ENCODE measurements around the gene IL1RAPL2. TPM values are rescaled to one million over a fixed set of nuclear protein-coding genes. Genes with fewer than 3 reads are reported as not detected.
"Not testable (repeated sequence)": the region's sequence is repeated elsewhere in the genome, so short reads cannot be mapped to it uniquely, and the experiment has no call there.

Gene IL1RAPL2
- total RNA-seq, 1 donor = not detected

GRCh38 chrX:105653891-105654290 lies 1087.9 kb downstream of the IL1RAPL2 start:
- no peak overlapping the region for H3K27ac ChIP-seq (ENCODE audit: low read depth, low read length)
- no peak overlapping the region for H3K4me3 ChIP-seq (ENCODE audit: insufficient read depth, low read length)
- H3K36me3 ChIP-seq (ENCODE audit: insufficient read depth, low read length) = no peaks in the 10 kb centered on the region
- no peaks in the 10 kb centered on the region for H3K4me1 ChIP-seq (ENCODE audit: insufficient read depth, low read length)
- no peaks in the 10 kb centered on the region for H3K9me3 ChIP-seq (ENCODE audit: low read depth, low read length)
- no peaks in the 10 kb centered on the region for H3K79me2 ChIP-seq (ENCODE audit: insufficient read depth, low read length)
- TF ChIP-seq CTCF (IDR thresholded peaks at IDR 0.05; ENCODE audit: extremely low read depth, low read depth, low read length) = no peak
- peaks cover 14% of the 10 kb centered on the region for H3K27me3 ChIP-seq (ENCODE audit: insufficient read depth, low read length)
- H4K20me1 ChIP-seq (ENCODE audit: insufficient read depth, low read length) = no peaks in the 10 kb centered on the region
- H2AFZ ChIP-seq (ENCODE audit: low read length) = no peak overlapping the region
- no peak overlapping the region for H3K4me2 ChIP-seq (ENCODE audit: insufficient read depth, low read length)
- DNase-seq (ENCODE audit: insufficient read length, low spot score, missing footprints) = no peak

- H3K4me3 ChIP-seq (ENCODE audit: insufficient read depth, low read length) = no peak overlapping the region
- no peak for TF ChIP-seq CTCF (IDR thresholded peaks at IDR 0.05; ENCODE audit: extremely low read depth, low read depth, low read length)
- H3K79me2 ChIP-seq (ENCODE audit: insufficient read depth, low read length) = no peaks in the 10 kb centered on the region
- H2AFZ ChIP-seq (ENCODE audit: low read length) = no peak overlapping the region
- no peak overlapping the region for H3K27ac ChIP-seq (ENCODE audit: low read depth, low read length)
- H3K9me3 ChIP-seq (ENCODE audit: low read depth, low read length) = no peaks in the 10 kb centered on the region
- no peaks in the 10 kb centered on the region for H4K20me1 ChIP-seq (ENCODE audit: insufficient read depth, low read length)
- H3K36me3 ChIP-seq (ENCODE audit: insufficient read depth, low read length) = no peaks in the 10 kb centered on the region
- no peaks in the 10 kb centered on the region for H3K4me1 ChIP-seq (ENCODE audit: insufficient read depth, low read length)
- no peak overlapping the region for H3K4me2 ChIP-seq (ENCODE audit: insufficient read depth, low read length)
- no peak for DNase-seq (ENCODE audit: insufficient read length, low spot score, missing footprints)
- H3K27me3 ChIP-seq (ENCODE audit: insufficient read depth, low read length) = no peaks in the 10 kb centered on the region
Observed at GRCh38 chrX:105658136-105658535, 1092.1 kb downstream of the IL1RAPL2 start.

GRCh38 chrX:105662248-105662647 lies 1096.2 kb downstream of the IL1RAPL2 start:
- no peak overlapping the region for H2AFZ ChIP-seq (ENCODE audit: low read length)
- peaks cover 3% of the 10 kb centered on the region for H3K27me3 ChIP-seq (ENCODE audit: insufficient read depth, low read length)
- H3K36me3 ChIP-seq (ENCODE audit: insufficient read depth, low read length) = no peaks in the 10 kb centered on the region
- no peak overlapping the region for H3K27ac ChIP-seq (ENCODE audit: low read depth, low read length)
- DNase-seq (ENCODE audit: insufficient read length, low spot score, missing footprints) = no peak
- H3K4me3 ChIP-seq (ENCODE audit: insufficient read depth, low read length) = no peak overlapping the region
- no peak for TF ChIP-seq CTCF (IDR thresholded peaks at IDR 0.05; ENCODE audit: extremely low read depth, low read depth, low read length)
- H3K9me3 ChIP-seq (ENCODE audit: low read depth, low read length) = no peaks in the 10 kb centered on the region
- no peaks in the 10 kb centered on the region for H3K4me1 ChIP-seq (ENCODE audit: insufficient read depth, low read length)
- H3K79me2 ChIP-seq (ENCODE audit: insufficient read depth, low read length) = no peaks in the 10 kb centered on the region
- no peak overlapping the region for H3K4me2 ChIP-seq (ENCODE audit: insufficient read depth, low read length)
- H4K20me1 ChIP-seq (ENCODE audit: insufficient read depth, low read length) = no peaks in the 10 kb centered on the region

- no peaks in the 10 kb centered on the region for H3K4me1 ChIP-seq (ENCODE audit: insufficient read depth, low read length)
- H3K9me3 ChIP-seq (ENCODE audit: low read depth, low read length) = no peaks in the 10 kb centered on the region
- DNase-seq (ENCODE audit: insufficient read length, low spot score, missing footprints) = no peak
- no peaks in the 10 kb centered on the region for H3K79me2 ChIP-seq (ENCODE audit: insufficient read depth, low read length)
- H3K4me2 ChIP-seq (ENCODE audit: insufficient read depth, low read length) = no peak overlapping the region
- H4K20me1 ChIP-seq (ENCODE audit: insufficient read depth, low read length) = no peaks in the 10 kb centered on the region
- H3K27me3 ChIP-seq (ENCODE audit: insufficient read depth, low read length) = peaks cover 3% of the 10 kb centered on the region
- H2AFZ ChIP-seq (ENCODE audit: low read length) = no peak overlapping the region
- no peak for TF ChIP-seq CTCF (IDR thresholded peaks at IDR 0.05; ENCODE audit: extremely low read depth, low read depth, low read length)
- no peak overlapping the region for H3K27ac ChIP-seq (ENCODE audit: low read depth, low read length)
- no peak overlapping the region for H3K4me3 ChIP-seq (ENCODE audit: insufficient read depth, low read length)
- H3K36me3 ChIP-seq (ENCODE audit: insufficient read depth, low read length) = no peaks in the 10 kb centered on the region
Observed at GRCh38 chrX:105664243-105664642, 1098.2 kb downstream of the IL1RAPL2 start.

GRCh38 chrX:105684288-105684687 lies 1118.3 kb downstream of the IL1RAPL2 start:
- H3K4me1 ChIP-seq (ENCODE audit: insufficient read depth, low read length); DNase-seq (ENCODE audit: insufficient read length, low spot score, missing footprints): not testable (repeated sequence)

More at GRCh38 chrX:105684288-105684687, 1118.3 kb downstream of the IL1RAPL2 start:
- not testable (repeated sequence) for H3K9me3 ChIP-seq (ENCODE audit: low read depth, low read length); H3K79me2 ChIP-seq (ENCODE audit: insufficient read depth, low read length); H3K36me3 ChIP-seq (ENCODE audit: insufficient read depth, low read length); H3K27ac ChIP-seq (ENCODE audit: low read depth, low read length); H3K4me3 ChIP-seq (ENCODE audit: insufficient read depth, low read length); H2AFZ ChIP-seq (ENCODE audit: low read length); H3K27me3 ChIP-seq (ENCODE audit: insufficient read depth, low read length); H3K4me2 ChIP-seq (ENCODE audit: insufficient read depth, low read length); H4K20me1 ChIP-seq (ENCODE audit: insufficient read depth, low read length)
